NCI-H446 (cell line): ENCODE measurements around the gene EHHADH.
"Not testable (repeated sequence)": the region's sequence is repeated elsewhere in the genome, so short reads cannot be mapped to it uniquely, and the experiment has no call there.

Experiments
- DNase-seq, 2 experiments: peaks; one replicate each; lab custom pipeline; 2025; lab: John Stamatoyannopoulos, UW

Gene EHHADH

DNA sequence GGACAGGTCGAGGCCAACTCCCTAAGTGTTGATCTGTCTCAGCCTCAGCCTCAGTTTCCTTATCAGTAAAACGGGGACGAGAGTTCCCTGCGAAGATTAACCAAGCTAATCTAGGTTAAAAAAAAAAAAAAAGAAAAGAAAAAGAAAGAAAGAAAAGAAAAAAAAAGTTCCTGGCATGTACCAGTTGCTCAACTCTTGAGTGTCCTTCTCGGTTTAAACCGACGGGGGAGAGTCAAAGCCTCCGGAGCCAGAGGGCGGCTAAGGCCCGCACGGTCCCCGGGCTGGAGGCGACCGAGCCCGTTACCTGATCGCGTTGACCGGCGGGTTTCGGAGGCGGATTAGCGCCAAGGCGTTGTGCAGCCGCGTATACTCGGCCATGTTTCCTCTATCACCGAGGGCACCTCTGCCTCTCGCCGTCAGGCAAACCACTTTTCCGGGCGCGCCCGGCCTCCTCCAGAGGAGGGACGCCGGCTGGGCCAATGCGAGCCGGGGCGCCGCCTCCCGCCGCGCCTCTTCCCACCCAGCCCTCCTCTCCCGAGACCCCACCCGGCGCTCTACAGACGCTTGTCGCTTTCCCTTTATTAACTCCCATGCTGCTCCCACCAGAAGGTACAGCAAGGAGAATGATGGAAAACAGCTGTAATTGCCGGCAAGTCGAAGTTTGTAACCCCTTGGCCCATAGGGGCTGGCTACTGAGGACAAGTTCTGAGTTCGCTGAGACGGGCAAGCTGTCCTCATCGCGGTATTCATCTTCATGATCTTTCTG lies at the start of gene EHHADH:
EHHADH (minus strand) TSS at position 405 of the 766 bp plus-strand sequence; CDS start at position 378, 27 bp downstream.
- DNase-seq = peak in 1 of 2 experiments; percentile 42

DNA sequence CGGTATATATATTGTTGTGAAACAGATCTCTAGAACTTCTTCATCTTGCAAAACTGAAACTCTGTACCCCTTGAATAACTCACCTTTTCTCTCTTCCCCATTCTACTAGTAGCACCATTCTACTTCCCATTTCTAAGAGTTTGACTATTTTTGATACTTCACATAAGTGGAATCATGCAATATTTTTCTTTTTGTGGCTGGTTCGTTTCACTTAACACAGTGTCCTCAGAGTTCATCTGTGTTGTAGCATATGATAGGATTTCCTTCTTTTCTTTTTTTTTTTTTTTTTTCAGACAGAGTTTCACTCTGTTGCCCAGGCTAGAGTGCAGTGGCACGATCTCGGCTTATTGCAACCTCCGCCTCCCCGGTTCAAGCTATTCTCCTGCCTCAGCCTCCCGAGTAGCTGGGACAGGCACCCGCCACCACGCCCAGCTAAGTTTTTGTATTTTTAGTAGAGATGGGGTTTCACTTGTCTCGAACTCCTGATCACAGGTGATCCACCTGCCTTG lies 46.1 kb upstream of the EHHADH start:
- not testable (repeated sequence) for DNase-seq

DNA sequence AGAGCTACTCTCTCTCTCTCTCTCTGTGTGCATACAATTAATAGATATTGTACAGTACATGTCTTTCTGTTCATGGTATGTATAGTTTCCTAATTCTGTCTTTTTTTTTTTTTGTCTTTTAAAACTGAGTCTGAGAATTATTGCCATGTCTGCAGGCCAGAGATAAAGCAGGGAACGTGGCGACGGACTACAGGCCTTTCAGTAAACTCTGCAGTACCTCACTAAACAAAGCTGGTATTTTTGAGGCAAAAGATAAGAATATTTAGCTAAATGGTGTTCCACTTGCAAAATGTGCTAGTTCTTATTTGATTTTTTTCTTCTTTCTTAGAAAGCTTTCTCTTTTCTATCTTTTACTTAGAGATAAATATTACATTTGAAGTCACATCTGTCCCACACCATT lies 44.0 kb upstream of the EHHADH start:
- no peak for DNase-seq

DNA sequence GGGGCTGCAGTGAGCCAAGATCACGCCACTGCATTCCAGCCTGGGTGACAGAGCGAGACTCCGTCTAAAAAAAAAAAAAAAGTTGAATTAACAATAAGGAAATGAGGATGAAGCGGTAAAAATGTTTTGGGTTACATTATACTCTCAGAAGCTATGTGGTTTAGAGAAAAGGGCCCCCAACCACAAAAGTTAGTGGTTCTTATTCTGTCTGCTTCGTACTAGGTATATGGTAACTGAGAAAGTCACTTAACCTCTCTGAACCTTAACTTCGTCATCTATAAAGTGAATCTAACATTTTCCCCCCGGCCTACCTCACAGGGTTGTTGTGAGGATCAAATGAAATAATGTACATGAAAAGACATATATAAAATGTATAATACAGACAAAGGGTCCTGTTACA lies 38.4 kb upstream of the EHHADH start:
- DNase-seq = no peak

DNA sequence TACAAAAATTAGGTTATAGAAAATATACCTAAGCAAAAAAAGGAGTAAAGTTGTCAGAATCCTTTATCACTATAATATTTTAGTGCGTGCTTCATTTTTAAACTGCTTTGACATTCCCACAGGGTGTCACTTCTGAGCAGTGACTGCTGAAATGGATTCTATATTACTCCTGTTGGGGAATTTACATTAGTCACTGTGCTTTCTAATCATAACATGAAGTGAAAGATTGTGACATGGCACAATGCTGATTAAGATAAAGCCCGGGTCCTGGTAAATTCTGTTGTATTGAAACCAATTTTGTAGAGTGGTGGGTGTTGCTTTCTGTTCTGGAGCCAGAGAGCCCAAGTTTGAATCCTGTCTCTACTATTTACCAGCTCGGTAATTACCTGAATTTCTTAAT lies 36.4 kb upstream of the EHHADH start:
- no peak for DNase-seq

DNA sequence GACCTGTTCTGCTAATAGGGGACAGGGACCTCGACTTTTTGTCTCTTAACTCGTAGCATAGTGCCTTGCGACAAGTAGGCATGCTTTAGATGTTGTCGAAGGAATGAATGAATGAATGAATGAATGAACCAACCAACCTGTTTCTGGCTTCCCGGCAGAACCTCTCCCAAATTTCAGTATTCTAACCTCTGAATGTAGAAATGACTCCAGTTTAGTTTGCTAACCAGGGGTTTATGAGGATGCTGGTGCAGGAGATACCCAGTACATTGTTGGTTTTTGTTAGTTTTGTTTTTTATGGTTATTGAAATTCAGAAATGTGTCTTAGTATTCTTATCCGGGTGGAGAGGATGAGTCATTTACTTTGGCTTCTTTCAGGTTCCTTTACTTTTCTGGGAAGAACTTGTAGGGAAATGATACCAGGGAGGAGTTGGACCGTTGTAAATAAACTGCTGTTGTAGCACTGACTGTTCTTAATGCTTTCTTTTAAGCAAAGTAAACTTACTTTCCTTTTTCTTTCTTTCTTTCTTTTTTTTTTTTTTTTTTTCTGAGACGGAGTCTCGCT lies 29.6 kb upstream of the EHHADH start:
- DNase-seq = no peak

DNA sequence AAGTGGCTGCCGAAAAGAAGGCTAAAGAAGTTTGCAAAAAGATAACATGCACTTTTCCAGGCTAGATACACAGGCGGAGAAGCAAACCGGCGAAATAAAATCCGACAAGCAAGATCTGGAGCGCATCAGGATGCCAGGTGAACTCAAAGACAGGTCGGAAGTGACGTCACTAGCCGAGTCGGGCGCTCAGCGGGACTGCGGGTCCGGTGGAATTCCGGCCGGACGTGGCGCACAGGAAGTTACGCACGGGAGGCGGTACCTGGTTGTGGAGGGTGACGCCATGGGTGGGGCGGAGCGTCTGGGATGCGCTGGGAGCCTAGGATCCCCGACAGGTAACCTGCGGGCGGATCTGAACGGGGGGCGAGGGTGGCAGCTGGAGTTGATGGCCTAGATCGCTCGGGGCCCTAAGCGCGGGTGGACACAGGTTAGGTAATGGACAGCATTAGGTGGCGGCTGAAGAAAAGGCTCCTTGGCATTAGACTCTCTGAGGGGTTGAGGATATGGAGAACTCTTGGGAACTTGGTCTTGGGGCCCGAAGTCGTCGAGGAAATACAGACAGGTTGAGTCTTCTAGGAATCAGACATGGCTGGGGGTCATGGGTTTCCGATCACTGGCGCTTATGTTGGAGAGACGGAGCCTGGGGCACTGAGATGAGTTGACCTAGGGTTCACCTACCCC lies 29.0 kb upstream of the EHHADH start:
- DNase-seq = peak; percentile 95 to 96

DNA sequence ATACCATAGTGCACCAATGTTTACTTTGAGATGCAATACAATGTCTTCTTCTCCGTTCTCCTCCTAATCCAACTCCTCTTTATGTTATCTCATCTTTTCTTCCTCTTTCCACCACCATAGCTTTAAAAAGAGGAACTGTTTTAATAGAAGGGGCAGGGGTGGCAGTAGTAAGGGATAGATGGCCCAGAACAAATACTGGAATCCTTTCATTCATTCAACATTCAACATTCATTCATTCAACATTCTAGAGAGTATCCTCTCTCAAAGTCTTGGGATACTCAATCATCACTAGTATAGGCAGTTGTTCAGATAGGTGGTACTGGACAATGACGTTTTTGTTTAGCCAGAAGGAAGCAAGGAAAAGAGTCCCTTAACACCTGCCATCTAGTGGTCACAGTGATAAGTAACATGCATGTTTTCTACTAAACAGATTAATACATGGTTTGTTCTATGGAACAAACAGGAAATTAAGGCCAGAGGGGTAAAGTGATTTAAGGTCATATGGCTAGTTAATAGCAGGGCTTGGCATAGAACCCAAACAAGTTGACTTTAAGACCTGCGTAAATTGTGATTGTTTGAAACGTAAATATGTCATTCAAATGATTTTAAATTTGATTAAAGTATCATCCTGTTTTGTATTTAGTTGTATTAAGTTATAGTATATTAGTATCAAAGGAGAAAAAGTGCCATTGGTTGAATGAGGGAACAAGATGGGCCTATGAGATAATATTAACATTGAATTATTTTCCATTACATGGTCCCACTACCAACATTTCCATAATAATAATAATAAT lies 26.9 kb upstream of the EHHADH start:
- DNase-seq = peak; percentile 42 to 74

DNA sequence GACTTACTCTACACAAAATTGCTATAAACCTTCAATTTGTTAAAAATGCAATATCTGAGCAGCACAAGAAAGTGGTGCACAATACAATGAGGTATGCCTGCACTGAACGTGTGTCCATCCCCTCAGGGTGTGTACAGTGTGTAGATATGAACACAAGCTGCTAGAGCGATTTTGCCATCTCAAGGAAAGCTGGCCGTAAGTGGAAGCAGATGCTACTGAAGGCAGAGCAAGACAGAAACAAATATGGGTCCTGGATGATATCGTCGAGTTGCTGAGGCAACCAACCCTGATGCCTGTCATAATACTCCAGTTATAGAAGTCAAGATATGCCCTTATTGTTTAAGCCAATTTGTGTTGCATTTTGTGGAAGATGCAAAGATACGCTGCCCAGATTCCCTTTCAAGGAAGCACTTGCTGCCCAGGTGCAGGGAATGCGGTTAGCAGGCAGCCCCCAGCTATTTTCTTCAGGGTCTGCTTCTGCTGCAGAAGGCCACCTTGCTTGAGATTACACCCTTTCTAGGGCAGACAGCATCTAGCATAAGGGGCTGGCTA lies 25.8 kb upstream of the EHHADH start:
- no peak for DNase-seq

DNA sequence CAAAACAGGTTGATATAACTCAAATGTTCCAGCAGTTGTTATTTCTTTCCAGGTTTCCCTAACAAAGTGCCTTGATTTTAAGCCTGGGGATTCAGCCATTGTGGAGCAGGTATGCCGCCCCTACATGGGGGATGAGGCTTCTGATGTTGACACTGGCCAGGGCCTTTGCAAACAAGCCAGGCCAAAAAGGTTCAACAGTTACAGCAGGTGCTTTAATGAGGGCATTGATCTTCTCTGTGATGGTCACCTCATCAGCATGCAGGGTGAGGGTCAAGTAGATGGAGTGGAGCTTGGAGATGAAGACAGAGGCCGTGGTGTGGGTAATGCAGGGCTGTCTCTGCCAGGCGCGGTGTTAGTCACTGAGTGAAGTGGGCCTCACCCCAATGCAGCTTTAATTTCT lies 22.6 kb upstream of the EHHADH start:
- no peak for DNase-seq

DNA sequence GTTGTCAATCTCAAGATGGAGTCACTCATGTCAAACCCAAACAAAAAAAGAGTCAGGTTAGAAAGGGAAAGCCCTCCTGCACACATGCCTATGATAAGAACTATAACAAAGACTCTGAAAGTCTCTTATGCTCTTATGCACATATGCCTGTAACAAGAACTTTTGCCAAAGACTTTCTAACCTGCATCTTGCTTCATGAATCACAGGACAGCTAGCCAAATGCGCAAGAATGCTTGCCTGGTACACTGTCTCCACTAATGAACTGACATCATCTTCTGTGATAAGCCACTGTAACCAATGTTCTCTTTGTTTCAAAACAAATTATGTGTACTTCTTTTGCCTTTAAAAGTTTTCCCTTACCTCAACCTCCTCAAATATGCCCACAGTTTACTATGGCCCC lies 18.2 kb upstream of the EHHADH start:
- DNase-seq = no peak

DNA sequence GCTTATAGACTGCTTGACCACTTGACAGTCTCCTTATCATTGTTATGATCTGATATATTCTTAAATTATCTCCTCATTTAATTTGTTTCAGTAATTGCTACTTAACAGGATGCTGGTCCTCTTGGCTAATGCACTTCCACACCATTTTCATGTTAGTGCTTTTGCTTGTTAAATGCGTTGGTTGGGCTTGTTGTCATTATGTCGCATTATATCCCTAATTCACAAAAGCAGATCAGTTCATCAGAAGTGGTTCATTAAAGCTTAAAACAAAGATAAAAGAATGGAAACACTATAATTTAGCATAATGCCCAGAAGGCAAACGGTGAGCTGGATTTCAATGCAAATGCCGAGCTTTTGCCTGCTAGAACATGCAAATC lies 17.1 kb upstream of the EHHADH start:
- DNase-seq = no peak

DNA sequence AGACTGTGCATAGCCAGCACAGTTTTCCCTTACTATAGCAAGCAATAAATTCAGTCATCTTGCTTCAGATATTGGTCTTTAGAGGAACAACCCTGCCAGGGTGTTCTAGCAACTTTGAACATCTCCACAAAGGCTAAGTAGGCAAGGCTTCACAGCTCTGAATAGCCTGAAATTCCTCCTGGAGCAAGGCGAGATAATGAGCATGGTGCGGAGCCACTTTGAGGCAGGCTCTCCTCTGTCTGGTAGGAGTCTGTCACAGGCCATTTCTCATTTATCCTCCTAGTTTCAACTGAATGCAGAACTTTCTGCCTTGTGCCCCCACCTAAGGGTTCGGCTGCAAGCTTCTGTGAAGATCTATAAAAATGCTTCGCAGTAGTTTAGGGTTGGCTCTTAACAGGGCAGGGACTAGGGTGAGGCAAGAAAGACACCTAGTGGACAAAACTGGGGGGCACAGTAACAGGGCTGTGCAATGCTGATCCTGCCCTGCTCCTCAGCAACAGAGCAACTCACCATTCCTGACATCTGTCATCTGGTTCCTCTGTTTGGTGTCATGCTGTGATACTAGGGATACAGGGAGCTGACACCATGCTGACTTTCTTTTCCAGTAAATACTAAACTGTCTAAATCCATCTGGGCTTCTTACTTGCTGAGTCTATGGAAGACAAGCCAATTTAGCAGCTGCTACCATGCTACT lies 16.6 kb upstream of the EHHADH start:
- peak; percentile 20 to 52 for DNase-seq

DNA sequence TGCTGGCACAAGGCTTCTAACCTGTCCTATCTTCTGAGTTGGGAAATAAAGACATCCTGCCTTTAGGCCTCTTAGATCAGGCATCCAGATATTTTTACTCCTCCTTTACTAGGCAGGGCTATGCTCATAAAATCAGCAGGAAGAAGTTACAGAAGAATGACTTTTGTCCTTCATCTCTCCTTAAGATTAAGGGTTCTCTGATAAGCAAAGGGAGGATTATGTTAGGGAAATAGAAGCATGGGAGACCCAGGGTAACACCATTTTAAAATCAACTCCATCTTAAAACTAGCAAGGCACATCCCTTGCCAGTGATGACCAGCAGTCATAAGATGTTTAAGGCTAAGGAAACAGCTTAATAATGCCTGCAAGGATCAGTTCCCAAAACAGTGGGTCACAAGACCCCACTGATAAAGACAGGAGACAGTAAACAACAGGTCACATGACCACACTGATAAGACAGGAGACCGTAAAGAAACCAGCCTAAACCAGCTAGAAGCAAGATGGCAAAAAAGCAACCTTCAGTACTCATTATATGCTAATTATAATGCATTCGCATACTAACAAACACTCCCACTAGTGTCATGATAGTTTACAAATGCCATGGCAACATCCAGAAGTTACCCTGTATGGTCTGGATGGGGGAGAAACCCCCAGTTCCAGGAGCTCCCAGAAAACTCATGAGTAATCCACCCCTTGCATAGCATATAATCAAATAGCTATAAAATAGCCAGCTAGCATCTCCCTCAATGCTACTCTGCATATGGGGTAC lies 14.5 kb upstream of the EHHADH start:
- DNase-seq = no peak

DNA sequence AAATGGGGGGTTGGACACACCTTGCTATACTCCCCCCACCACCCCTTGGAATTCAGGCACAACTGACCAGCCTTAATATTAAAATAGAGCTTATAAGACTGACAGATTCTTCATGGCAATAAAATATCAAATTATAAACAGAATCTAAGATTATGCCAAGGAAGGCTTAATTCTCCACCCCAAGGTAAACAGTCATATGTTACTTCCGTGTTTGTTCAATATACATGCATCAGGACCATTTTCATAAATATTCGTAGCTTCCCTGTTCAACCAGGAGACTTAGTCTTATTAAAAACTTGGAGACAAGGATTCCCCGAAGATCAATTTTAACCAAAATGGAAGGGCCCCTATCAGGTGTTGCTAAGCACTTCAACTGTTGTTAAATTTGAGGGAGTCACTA lies 13.3 kb upstream of the EHHADH start:
- DNase-seq = no peak

DNA sequence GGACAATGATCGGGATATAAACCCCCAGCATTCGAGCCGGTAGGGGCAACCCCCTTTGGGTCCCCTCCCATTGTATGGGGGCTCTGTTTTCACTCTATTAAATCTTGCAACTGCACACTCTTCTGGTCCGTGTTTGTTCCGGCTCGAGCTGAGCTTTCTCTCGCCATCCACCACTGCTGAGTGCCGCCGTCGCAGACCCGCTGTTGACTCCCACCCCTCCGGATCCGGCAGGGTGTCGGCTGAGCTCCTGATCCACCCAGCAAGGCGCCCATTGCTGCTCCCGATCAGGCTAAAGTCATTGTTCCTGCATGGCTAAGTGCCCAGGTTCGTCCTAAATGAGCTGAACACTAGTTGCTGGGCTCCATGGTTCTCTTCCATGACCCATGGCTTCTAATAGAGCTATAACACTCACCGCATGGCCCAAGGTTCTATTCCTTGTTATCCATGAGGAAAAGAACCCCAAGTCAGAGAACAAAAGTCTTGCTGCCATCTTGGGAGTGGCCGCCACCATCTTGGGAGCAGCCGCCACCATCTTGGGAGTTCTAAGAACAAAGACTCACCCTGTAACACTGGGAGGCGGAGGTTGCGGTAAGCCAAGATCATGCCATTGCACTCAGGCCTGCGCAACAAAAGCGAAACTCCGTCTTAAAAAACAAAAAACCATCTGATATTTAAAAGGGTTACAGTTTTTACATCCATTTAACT lies 11.2 kb upstream of the EHHADH start:
- no peak for DNase-seq

DNA sequence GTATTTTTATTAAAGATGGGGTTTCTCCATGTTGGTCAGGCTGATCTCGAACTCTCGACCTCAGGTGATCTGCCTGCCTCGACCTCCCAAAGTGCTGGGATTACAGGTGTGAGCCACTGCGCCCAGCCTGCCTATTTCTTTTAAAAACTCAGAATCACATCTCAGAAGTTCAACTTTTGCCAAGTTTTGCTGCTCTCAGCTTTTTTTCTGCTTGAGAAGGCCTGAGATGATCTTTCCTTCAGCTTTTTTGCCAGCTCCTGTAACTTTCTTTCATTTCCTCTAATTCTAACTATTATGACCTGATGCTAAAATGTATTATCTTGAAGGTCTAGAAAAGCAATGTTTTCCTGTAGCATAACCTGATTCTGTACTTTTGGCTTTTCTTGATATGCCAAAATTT lies 9.6 kb upstream of the EHHADH start:
- DNase-seq = no peak

DNA sequence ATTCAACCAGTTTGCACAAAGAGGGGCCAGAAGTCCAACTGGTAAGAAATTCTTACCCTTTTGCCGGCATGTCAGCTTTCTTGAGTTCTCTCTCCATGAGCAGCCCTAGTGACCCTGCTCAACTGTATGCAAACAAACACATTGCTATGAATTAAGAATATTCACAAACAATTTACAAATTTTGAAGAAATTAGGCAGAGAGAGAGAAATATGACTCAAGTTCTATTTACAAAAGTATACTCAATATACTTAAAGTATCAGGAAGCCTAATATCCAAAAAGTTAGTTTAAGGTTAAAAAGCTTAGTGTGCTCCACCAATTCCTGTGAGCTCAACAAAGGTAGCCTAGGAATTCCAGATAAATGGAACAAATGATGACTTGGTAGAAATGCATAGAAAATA lies 3.5 kb upstream of the EHHADH start:
- no peak for DNase-seq

DNA sequence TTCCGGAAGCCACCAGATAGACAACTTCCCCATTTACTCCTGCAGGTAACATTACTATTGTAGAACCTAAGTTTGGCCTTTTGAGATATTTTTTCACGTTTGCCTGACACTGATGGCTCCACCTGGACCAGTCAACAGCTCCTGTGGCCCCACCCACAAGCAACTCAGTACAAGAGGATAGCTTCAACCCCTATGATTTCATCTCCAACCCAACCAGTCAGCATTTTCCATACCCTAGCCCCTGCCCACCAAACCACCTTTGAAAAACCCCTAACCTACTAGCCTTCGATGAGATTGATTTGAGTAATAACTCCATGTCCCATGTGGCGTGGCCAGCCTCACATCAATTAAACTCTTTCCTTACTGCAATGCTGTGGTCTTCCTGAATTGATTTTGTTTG lies 950 bp upstream of the EHHADH start:
- DNase-seq = no peak

DNA sequence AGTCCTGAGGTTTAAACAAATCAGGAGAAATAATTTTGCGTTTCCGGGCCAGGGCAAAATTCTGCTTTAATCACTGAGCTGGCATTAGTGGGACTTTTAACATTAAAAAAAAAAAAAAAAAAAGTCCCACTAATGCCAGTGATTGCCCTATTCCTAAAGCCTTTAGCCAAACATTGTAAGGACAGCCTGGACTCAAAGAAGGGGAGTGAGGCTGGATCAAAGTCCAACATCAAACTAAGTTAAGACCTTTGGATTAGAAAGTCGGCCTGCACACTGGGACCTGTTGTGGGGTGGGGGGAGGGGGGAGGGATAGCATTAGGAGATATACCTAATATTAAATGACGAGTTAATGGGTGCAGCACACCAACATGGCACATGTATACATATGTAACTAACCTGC lies 716 bp downstream of the EHHADH start:
- DNase-seq = not testable (repeated sequence)
